ENCODE results near the gene CEP44.

DNA sequence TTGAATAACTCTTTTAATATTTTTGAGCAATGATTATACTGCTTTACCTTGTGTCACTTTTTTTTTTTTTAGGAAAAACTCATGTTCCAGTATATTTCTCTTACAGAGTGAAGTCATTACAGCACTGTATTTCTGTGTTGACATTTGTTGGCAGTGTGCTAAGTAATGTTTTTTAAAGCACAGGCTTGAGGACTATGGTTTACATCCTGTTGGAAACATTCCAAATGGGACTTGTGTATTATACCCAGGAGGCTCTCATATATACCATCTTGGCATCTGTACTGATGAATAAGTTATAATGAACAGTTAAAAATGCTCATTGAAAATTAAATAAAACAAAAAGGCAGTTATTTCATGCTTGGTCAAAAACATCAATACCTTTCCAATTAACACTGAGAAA is 33.8 kb downstream of the CEP44 start:
- TF ChIP-seq, protein P1, sequence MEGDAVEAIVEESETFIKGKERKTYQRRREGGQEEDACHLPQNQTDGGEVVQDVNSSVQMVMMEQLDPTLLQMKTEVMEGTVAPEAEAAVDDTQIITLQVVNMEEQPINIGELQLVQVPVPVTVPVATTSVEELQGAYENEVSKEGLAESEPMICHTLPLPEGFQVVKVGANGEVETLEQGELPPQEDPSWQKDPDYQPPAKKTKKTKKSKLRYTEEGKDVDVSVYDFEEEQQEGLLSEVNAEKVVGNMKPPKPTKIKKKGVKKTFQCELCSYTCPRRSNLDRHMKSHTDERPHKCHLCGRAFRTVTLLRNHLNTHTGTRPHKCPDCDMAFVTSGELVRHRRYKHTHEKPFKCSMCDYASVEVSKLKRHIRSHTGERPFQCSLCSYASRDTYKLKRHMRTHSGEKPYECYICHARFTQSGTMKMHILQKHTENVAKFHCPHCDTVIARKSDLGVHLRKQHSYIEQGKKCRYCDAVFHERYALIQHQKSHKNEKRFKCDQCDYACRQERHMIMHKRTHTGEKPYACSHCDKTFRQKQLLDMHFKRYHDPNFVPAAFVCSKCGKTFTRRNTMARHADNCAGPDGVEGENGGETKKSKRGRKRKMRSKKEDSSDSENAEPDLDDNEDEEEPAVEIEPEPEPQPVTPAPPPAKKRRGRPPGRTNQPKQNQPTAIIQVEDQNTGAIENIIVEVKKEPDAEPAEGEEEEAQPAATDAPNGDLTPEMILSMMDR (optimal IDR thresholded peaks at IDR 0.05 in 1 of 3, IDR thresholded peaks at IDR 0.05 in 1 of 3, conservative IDR thresholded peaks at IDR 0.05 in 1 of 3; ENCODE audit: extremely low read depth in 1 of 3, insufficient read depth in 2 of 3, low read length in 3 of 3) = no peak
- TF ChIP-seq EZH2 (IDR thresholded peaks at IDR 0.05; ENCODE audit: low read length) = no peak
